Erythroblast (primary cell): Measurements from ENCODE around the gene CD244.

Experiments
- DNase-seq, 2 experiments: peaks; one replicate each; lab custom pipeline; 2025; lab: John Stamatoyannopoulos, UW
- GATA1 ChIP-seq: IDR thresholded peaks from 2 replicates; pipeline ENCODE4 v1.6.1; 2011; ENCODE audit warnings: low read depth, mild to moderate bottlenecking, control low read depth, low read length, moderate library complexity
- POLR2A ChIP-seq: IDR thresholded peaks from 2 replicates; pipeline ENCODE4 v1.6.1; 2011; ENCODE audit warnings: mild to moderate bottlenecking, low read length

CD244 gene

GRCh38 chr1:160781186-160781766, 81.4 kb downstream of the CD244 start:
- DNase-seq: no peak
- TF ChIP-seq POLR2A (no peak), GATA1 (no peak)

GRCh38 chr1:160780398-160780755, 82.3 kb downstream of the CD244 start:
- TF ChIP-seq GATA1 (no peak), POLR2A (no peak)
- DNase-seq: no peak
